ENCODE measurements around the gene NTRK3. TPM values are rescaled to one million over a fixed set of nuclear protein-coding genes. Genes with fewer than 3 reads are reported as not detected.

NTRK3 gene
- total and polyA plus RNA-seq, 2 donors (not counting 3 experiments of a cell fraction or from before 2014, with no cell fraction given): not detected

DNA sequence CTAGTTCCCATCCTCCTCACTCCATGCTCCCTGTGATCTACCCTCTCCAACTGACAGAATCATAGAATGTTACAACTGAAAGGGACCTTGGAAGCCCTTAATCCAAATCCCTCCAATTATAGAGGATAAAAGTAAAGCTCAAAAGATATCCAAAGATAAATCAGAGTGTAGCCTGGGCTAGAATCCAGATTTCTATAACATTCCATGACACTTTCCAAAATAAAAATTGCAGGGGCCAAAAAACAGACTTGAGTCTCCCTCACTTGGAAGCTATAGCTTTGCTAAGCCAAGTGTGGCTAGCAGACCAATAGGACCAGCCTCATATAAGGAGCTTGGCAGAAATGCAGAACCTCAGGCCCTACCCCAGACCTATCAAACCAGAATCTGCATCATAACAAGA, 148.1 kb downstream of the NTRK3 start:
- no peaks in the 10 kb centered on the region for H3K9me1 ChIP-seq (replicated peaks; ENCODE audit: control insufficient read depth, extremely low read depth, insufficient read depth, low read length)
- no peak for FAIRE-seq
- H3K9ac ChIP-seq (replicated peaks; ENCODE audit: extremely low read depth, insufficient read depth, low read length): no peak overlapping the region
- CTCF ChIA-PET: no interaction called here
- intact Hi-C loops (cut with micrococcal nuclease): loop anchor here (5.0 kb wide), 1 partner anchor 1676 kb away; no protein-coding TSS in a partner anchor
- dilution Hi-C loops (cut with MboI; ENCODE audit: extremely low pct_ligation_motif_present, low sequenced_read_pairs): no loop called here
- POLR2A ChIA-PET: no interaction called here
- H4K20me1 ChIP-seq (replicated peaks; ENCODE audit: control insufficient read depth, extremely low read depth, insufficient read depth, low read length): no peaks in the 10 kb centered on the region
- H3K27me3 ChIP-seq (ENCODE audit: control insufficient read depth in 2 of 2, insufficient read depth in 2 of 2, low read length in 2 of 2): no peaks in the 10 kb centered on the region
- no peak overlapping the region for H3K4me2 ChIP-seq (ENCODE audit: insufficient read depth, low read length)
- peaks cover 8% of the 10 kb centered on the region for H3K9me3 ChIP-seq (replicated peaks; ENCODE audit: control insufficient read depth, insufficient read depth, low read length)
- no peaks in the 10 kb centered on the region for H3K79me2 ChIP-seq (ENCODE audit: control insufficient read depth, insufficient read depth, low read length)
- TF ChIP-seq, protein P1, sequence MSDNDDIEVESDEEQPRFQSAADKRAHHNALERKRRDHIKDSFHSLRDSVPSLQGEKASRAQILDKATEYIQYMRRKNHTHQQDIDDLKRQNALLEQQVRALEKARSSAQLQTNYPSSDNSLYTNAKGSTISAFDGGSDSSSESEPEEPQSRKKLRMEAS (IDR thresholded peaks at IDR 0.05; ENCODE audit: insufficient read depth, insufficient read length): no peak
- TF ChIP-seq CTCF (IDR thresholded peaks at IDR 0.05; ENCODE audit: extremely low read depth in 1 of 2, insufficient read depth in 1 of 2, low read depth in 1 of 2, low read length in 2 of 2) (no peak), POLR2AphosphoS5 (IDR thresholded peaks at IDR 0.05; ENCODE audit: insufficient read depth, low read depth, low read length) (no peak), FOS (IDR thresholded peaks at IDR 0.05; ENCODE audit: borderline replicate concordance, insufficient read depth, low read length) (no peak), MYC (IDR thresholded peaks at IDR 0.05; ENCODE audit: low read depth, low read length) (no peak), JUN (IDR thresholded peaks at IDR 0.05; ENCODE audit: borderline replicate concordance, insufficient read depth, insufficient read length, low read depth) (no peak), GATA2 (IDR thresholded peaks at IDR 0.05; ENCODE audit: insufficient read depth, insufficient read length, low read depth, low read length) (no peak), EZH2 (IDR thresholded peaks at IDR 0.05; ENCODE audit: borderline replicate concordance, low read depth, low read length, severe bottlenecking) (no peak), POLR2A (IDR thresholded peaks at IDR 0.05; ENCODE audit: low read depth, low read length) (no peak)
- no peak overlapping the region for H3K27ac ChIP-seq (ENCODE audit: insufficient read depth, low read depth, low read length)
- DNase-seq (ENCODE audit: low read depth, low spot score): no peak
- H3K36me3 ChIP-seq (ENCODE audit: control insufficient read depth in 2 of 2, extremely low read depth in 1 of 2, insufficient read depth in 2 of 2, low read length in 2 of 2): no peaks in the 10 kb centered on the region
- no TSS peak for BruUV-seq (replicated peaks)
- H3K4me3 ChIP-seq (replicated peaks in 1 of 3; ENCODE audit: insufficient read depth in 1 of 3, low read depth in 1 of 3, low read length in 3 of 3): no peak overlapping the region
- no peaks in the 10 kb centered on the region for H3K4me1 ChIP-seq (ENCODE audit: control insufficient read depth, extremely low read depth, insufficient read depth, low read length)
- no peak overlapping the region for H2AFZ ChIP-seq (ENCODE audit: low read depth, low read length)

Data from endothelial cell of umbilical vein (primary cell).